GM19043 (cell line): ENCODE data around the gene CEP135.
"Not testable (repeated sequence)": the region's sequence is repeated elsewhere in the genome, so short reads cannot be mapped to it uniquely, and the experiment has no call there.

ENCODE experiments used
- ATAC-seq: cut with Tn5 transposase; IDR thresholded peaks from one replicate; pipeline ENCODE4 v1.9.1; 2021; ENCODE audit warnings: low read depth; ENCODE audit not compliant: unreplicated experiment

The CEP135 gene

GRCh38 chr4:56066493-56066892, 117.7 kb downstream of the CEP135 start:
- no peak for ATAC-seq

GRCh38 chr4:56067826-56068225, 119.1 kb downstream of the CEP135 start:
- ATAC-seq, result no peak

- not testable (repeated sequence) for ATAC-seq
These were observed 124.0 kb downstream of the CEP135 start for GRCh38 chr4:56072730-56073129.

GRCh38 chr4:56077676-56078075, 128.9 kb downstream of the CEP135 start:
- no peak for ATAC-seq

GRCh38 chr4:56078866-56079265, 130.1 kb downstream of the CEP135 start:
- ATAC-seq, result no peak

- no peak for ATAC-seq
These were observed 131.6 kb downstream of the CEP135 start for GRCh38 chr4:56080384-56080783.

GRCh38 chr4:56082829-56083228, 134.1 kb downstream of the CEP135 start:
- no peak for ATAC-seq
